ENCODE results near the gene SOX9.

GRCh38 chr17:72099919-72100318 is 20.9 kb upstream of the SOX9 start:
- TF ChIP-seq, protein P1, sequence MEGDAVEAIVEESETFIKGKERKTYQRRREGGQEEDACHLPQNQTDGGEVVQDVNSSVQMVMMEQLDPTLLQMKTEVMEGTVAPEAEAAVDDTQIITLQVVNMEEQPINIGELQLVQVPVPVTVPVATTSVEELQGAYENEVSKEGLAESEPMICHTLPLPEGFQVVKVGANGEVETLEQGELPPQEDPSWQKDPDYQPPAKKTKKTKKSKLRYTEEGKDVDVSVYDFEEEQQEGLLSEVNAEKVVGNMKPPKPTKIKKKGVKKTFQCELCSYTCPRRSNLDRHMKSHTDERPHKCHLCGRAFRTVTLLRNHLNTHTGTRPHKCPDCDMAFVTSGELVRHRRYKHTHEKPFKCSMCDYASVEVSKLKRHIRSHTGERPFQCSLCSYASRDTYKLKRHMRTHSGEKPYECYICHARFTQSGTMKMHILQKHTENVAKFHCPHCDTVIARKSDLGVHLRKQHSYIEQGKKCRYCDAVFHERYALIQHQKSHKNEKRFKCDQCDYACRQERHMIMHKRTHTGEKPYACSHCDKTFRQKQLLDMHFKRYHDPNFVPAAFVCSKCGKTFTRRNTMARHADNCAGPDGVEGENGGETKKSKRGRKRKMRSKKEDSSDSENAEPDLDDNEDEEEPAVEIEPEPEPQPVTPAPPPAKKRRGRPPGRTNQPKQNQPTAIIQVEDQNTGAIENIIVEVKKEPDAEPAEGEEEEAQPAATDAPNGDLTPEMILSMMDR (IDR thresholded peaks at IDR 0.05 in 4 of 5, conservative IDR thresholded peaks at IDR 0.05 in 1 of 5): no peak
- no peak for TF ChIP-seq POLR2A (IDR thresholded peaks at IDR 0.05)
